ENCODE data around the gene CACNA1B.

Gene CACNA1B

DNA sequence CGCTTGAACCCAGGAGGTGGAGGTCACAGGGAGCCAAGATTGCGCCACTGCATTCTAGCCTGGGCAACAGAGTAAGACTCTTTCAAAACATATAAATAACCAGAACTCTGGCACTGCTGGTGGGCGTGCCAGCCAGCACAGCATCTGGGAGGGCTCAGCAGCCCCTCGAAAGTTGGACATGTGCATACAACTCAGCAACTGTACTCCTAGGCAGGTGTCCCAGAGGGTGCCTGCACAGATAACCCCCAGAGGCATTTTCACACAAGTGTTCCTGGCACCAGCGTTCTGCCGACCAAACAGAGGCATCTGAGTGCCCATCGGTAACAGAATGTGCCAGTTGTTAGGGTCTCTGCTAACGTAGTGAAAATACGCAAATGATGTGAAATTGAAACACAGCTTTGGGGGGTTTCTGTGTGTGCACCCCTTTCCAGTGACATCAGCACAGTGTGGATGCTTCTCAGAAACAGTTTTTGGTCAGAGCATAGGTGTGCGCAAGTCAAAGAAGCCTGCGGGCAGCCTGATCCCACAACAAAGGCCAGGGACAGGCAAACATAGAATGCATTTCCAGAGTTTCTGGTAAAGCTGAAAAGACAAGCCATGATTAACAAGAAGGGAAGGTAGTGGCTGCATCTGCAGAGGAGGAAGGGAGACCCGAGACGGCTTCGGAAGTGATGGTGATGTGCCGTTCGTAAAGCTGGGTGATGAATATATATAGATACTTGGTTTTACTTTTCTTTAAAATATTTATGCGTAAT lies 190.2 kb downstream of the CACNA1B start:
- no peak for ATAC-seq
- no peaks in the 10 kb centered on the region for H3K36me3 Mint-ChIP-seq
- H3K4me1 Mint-ChIP-seq: peaks cover 5% of the 10 kb centered on the region
- no peak overlapping the region for H3K27ac Mint-ChIP-seq
- H3K4me3 Mint-ChIP-seq: no peak overlapping the region
- H3K27me3 Mint-ChIP-seq: peaks cover 60% of the 10 kb centered on the region
- no peaks in the 10 kb centered on the region for H3K9me3 Mint-ChIP-seq

DNA sequence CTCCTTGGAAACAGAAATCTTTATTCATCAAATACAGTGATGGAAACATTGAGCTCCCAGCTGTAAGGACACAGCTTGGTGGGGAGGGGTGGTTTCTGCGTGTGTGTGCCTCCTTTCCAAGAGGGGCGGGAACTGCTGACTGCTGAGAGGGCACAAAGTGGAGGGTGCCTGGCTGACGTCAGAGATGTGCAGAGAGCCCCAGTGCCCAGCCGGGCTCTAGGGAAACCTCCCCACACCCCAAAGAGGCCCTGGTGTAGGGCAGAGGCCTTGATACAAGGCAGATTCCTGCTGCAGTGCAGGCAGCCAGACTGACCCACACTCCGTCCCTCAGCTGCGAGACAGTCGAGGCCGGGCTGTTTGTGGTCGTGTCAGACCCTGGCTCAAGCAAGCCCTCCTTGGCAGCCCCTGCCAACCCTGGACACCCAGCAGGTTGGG lies 191.0 kb downstream of the CACNA1B start:
- no peak for ATAC-seq
- H3K27ac Mint-ChIP-seq: no peak overlapping the region
- no peak overlapping the region for H3K4me3 Mint-ChIP-seq
- peaks cover 5% of the 10 kb centered on the region for H3K4me1 Mint-ChIP-seq
- H3K27me3 Mint-ChIP-seq: peaks cover 68% of the 10 kb centered on the region
- no peaks in the 10 kb centered on the region for H3K36me3 Mint-ChIP-seq
- no peaks in the 10 kb centered on the region for H3K9me3 Mint-ChIP-seq

GRCh38 chr9:138069731-138070456 lies 192.3 kb downstream of the CACNA1B start:
- Mint-ChIP-seq H3K4me3 (no peak overlapping the region), H3K36me3 (no peaks in the 10 kb centered on the region), H3K27ac (no peak overlapping the region), H3K9me3 (no peaks in the 10 kb centered on the region), H3K27me3 (peaks cover 69% of the 10 kb centered on the region), H3K4me1 (peaks cover 5% of the 10 kb centered on the region)
- ATAC-seq: no peak

DNA sequence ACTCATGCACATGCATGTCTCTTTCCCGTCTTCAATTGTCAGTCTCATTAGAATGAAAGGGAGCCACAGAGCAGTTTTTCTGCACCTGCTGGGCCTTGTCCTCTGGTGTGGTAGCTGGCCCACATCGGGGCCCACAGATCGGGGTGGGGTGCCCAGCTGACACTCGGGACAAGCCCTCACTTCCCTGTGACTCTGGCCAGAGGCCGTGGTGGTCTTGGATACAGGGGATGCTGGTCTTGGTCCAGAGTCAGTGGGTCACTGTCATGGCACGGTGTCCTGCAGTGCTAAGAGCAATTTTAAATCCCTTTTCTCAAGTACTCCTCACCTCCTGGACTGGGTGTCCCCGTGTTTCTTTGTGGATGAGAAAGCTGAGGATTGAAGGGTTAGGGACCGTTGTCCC lies 193.2 kb downstream of the CACNA1B start:
- Mint-ChIP-seq H3K36me3 (no peaks in the 10 kb centered on the region), H3K9me3 (no peaks in the 10 kb centered on the region), H3K4me3 (no peak overlapping the region), H3K27ac (no peak overlapping the region), H3K27me3 (peaks cover 60% of the 10 kb centered on the region), H3K4me1 (peaks cover 5% of the 10 kb centered on the region)
- ATAC-seq: no peak

- H3K4me1 Mint-ChIP-seq: peaks cover 5% of the 10 kb centered on the region
- peaks cover 55% of the 10 kb centered on the region for H3K27me3 Mint-ChIP-seq
- no peak overlapping the region for H3K4me3 Mint-ChIP-seq
- H3K36me3 Mint-ChIP-seq: no peaks in the 10 kb centered on the region
- no peak overlapping the region for H3K27ac Mint-ChIP-seq
- ATAC-seq: no peak
- no peaks in the 10 kb centered on the region for H3K9me3 Mint-ChIP-seq
Observed at GRCh38 chr9:138071292-138071691, 193.7 kb downstream of the CACNA1B start.

DNA sequence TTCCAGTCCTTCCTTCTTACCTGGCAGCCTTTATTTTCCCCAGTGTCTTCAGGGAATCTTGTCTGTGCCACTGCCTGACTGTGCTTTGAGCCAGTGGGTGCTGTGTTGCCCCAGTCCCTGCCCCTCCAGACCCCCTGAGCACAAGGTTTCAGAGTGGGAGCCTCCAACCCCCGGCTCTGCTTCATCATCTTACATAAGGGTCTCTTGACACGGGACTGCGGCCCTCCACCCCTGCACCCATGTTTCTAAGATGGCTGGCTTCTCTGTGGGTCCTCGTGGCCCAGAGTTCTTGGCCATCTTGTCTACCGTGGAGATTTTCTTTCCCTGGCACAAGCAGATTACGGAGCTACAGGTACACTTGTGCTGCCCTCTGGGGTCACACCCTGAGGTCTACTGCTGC lies 194.1 kb downstream of the CACNA1B start:
- Mint-ChIP-seq H3K9me3 (no peaks in the 10 kb centered on the region), H3K4me3 (no peak overlapping the region), H3K27ac (no peak overlapping the region), H3K36me3 (no peaks in the 10 kb centered on the region), H3K4me1 (peaks cover 5% of the 10 kb centered on the region), H3K27me3 (peaks cover 51% of the 10 kb centered on the region)
- no peak for ATAC-seq

GRCh38 chr9:138072161-138072842 lies 194.7 kb downstream of the CACNA1B start:
- H3K4me3 Mint-ChIP-seq: no peak overlapping the region
- no peak for ATAC-seq
- H3K9me3 Mint-ChIP-seq: no peaks in the 10 kb centered on the region
- no peak overlapping the region for H3K27ac Mint-ChIP-seq
- H3K27me3 Mint-ChIP-seq: peaks cover 51% of the 10 kb centered on the region
- H3K4me1 Mint-ChIP-seq: peaks cover 5% of the 10 kb centered on the region
- H3K36me3 Mint-ChIP-seq: no peaks in the 10 kb centered on the region

- no peaks in the 10 kb centered on the region for H3K9me3 Mint-ChIP-seq
- no peak overlapping the region for H3K4me3 Mint-ChIP-seq
- peaks cover 56% of the 10 kb centered on the region for H3K27me3 Mint-ChIP-seq
- H3K4me1 Mint-ChIP-seq: peaks cover 5% of the 10 kb centered on the region
- H3K27ac Mint-ChIP-seq: no peak overlapping the region
- no peak for ATAC-seq
- no peaks in the 10 kb centered on the region for H3K36me3 Mint-ChIP-seq
Observed at GRCh38 chr9:138072897-138073296, 195.3 kb downstream of the CACNA1B start.

DNA sequence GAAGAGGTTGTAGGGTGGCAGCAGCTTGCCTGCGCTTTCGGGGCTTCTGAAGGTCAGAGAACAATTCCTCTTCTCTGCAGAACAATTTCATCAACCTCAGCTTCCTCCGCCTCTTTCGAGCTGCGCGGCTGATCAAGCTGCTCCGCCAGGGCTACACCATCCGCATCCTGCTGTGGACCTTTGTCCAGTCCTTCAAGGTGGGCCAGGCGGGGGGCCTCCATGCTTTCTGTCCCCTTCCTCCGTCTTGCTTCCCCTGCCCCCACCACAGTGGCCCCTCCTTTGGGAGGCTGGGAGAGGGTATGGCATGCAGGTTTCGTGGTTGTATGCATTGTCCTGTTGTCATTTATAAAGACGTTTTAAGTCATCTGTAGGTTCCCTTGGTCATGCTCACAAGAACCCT lies 195.8 kb downstream of the CACNA1B start:
- no peaks in the 10 kb centered on the region for H3K36me3 Mint-ChIP-seq
- peaks cover 5% of the 10 kb centered on the region for H3K4me1 Mint-ChIP-seq
- no peak overlapping the region for H3K27ac Mint-ChIP-seq
- H3K4me3 Mint-ChIP-seq: no peak overlapping the region
- H3K9me3 Mint-ChIP-seq: no peaks in the 10 kb centered on the region
- ATAC-seq: no peak
- peaks cover 61% of the 10 kb centered on the region for H3K27me3 Mint-ChIP-seq

- Mint-ChIP-seq H3K36me3 (no peaks in the 10 kb centered on the region), H3K4me3 (no peak overlapping the region), H3K27ac (no peak overlapping the region), H3K27me3 (peaks cover 65% of the 10 kb centered on the region), H3K4me1 (peaks cover 5% of the 10 kb centered on the region), H3K9me3 (no peaks in the 10 kb centered on the region)
- ATAC-seq: no peak
Observed at GRCh38 chr9:138073808-138074207, 196.2 kb downstream of the CACNA1B start.

DNA sequence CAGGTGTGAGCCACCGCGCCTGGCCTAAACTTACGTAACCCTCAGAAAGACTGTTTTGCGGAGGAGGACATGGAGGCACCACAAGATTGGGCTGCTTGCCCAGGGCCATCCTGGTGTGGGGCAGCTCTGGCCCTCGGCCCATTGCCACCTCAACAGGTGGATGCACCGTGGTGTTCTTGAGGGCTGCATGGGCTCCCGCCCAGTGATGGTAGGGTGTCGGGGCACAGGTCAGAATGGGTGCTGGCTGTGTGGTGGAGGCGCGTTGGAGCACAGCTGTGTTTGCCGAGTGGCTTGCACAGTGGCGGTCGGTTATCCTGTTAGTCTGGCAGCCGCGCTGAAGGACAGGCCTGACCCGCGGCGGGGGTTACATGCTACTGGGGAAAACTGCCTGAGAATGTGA lies 196.9 kb downstream of the CACNA1B start:
- Mint-ChIP-seq H3K27me3 (peaks cover 72% of the 10 kb centered on the region), H3K27ac (no peak overlapping the region), H3K4me1 (peaks cover 4% of the 10 kb centered on the region), H3K4me3 (no peak overlapping the region), H3K36me3 (no peaks in the 10 kb centered on the region), H3K9me3 (no peaks in the 10 kb centered on the region)
- no peak for ATAC-seq

GRCh38 chr9:138075496-138075895 lies 197.9 kb downstream of the CACNA1B start:
- ATAC-seq: no peak
- Mint-ChIP-seq H3K27me3 (peaks cover 74% of the 10 kb centered on the region), H3K4me3 (no peak overlapping the region), H3K27ac (no peak overlapping the region), H3K36me3 (no peaks in the 10 kb centered on the region), H3K9me3 (no peaks in the 10 kb centered on the region), H3K4me1 (no peaks in the 10 kb centered on the region)

- no peaks in the 10 kb centered on the region for H3K4me1 Mint-ChIP-seq
- ATAC-seq: no peak
- no peak overlapping the region for H3K4me3 Mint-ChIP-seq
- no peaks in the 10 kb centered on the region for H3K36me3 Mint-ChIP-seq
- H3K9me3 Mint-ChIP-seq: no peaks in the 10 kb centered on the region
- H3K27ac Mint-ChIP-seq: no peak overlapping the region
- peaks cover 71% of the 10 kb centered on the region for H3K27me3 Mint-ChIP-seq
Observed at GRCh38 chr9:138075961-138076649, 198.5 kb downstream of the CACNA1B start.

- no peaks in the 10 kb centered on the region for H3K9me3 Mint-ChIP-seq
- no peak overlapping the region for H3K27ac Mint-ChIP-seq
- H3K27me3 Mint-ChIP-seq: peaks cover 70% of the 10 kb centered on the region
- H3K4me3 Mint-ChIP-seq: no peak overlapping the region
- no peaks in the 10 kb centered on the region for H3K36me3 Mint-ChIP-seq
- no peaks in the 10 kb centered on the region for H3K4me1 Mint-ChIP-seq
- no peak for ATAC-seq
Observed at GRCh38 chr9:138076650-138077009, 199.0 kb downstream of the CACNA1B start.

- H3K4me3 Mint-ChIP-seq: no peak overlapping the region
- no peaks in the 10 kb centered on the region for H3K9me3 Mint-ChIP-seq
Observed at GRCh38 chr9:138077126-138077525, 199.5 kb downstream of the CACNA1B start.

More at GRCh38 chr9:138077126-138077525, 199.5 kb downstream of the CACNA1B start:
- no peaks in the 10 kb centered on the region for H3K4me1 Mint-ChIP-seq
- ATAC-seq: no peak
- H3K36me3 Mint-ChIP-seq: no peaks in the 10 kb centered on the region
- H3K27me3 Mint-ChIP-seq: peaks cover 67% of the 10 kb centered on the region
- no peak overlapping the region for H3K27ac Mint-ChIP-seq

Measured in stimulated activated memory B cell treated with anti-CD40 and anti-IgM and Interleukin-4, amounts not matched to agents 10 μg/mL and 1 μg/mL and 100 μg/mL, for 72 hours (primary cell).